ENCODE measurements around the gene CACNG4.

Gene CACNG4

GRCh38 chr17:67071595-67071994 lies 107.1 kb downstream of the CACNG4 start:
- no peak for DNase-seq

DNA sequence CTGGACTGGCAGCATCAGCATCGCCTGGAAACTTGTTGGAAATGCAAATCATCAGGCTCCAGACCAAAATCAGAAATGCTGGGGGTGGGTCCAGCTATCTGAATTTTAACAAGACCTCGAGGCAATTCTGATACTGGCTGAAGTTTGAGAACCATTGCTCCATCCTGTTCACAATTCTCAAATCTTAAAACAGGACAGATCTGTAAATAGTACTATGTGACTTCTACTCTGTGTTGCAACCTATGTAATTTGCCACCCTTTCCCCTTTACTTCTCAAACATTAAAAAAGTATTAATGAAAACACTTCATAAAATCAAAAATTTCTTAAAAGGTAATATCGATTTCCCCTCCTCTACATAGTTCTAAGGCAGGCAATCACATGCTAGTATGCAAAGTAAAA lies 108.4 kb downstream of the CACNG4 start:
- DNase-seq = no peak

DNA sequence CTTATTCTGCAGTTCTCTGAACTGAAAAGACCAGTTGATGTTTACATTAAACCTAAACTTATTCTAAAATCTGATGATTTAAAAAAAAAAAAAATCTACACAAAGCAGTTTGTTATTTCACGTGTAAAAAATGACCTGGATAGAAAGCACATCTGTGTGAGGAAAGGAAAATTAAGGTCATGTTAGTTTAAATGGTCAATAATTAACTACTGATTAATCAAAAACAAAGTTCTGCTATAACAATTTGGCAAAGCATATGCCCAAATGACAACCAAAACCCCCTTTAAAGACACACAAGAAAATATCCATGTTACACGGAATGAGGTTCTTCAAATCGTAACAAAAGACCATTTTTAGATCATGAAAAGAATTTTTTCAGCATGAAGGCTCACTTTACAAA lies 110.3 kb downstream of the CACNG4 start:
- DNase-seq = no peak

- DNase-seq = no peak
These were observed 111.8 kb downstream of the CACNG4 start for GRCh38 chr17:67076290-67076689.

DNA sequence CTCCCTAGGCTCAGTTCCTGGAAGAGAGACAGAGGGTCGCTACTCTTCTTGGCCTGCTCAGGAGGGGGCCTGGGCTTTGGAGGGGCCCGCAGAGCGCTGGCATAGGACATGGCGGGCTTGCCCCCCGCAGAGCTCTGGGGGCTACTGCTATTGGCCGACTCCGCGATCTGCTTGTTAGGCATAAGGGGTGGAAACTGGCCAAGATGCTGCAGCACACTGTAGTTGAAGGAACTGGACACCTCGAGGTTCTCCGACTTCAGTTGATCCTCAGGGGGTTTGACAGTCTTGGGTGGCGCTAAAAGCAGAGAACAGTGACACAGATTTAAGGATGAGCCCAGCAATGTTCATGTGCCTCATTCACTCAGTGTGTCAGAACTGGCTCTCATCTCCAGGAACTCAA lies 113.8 kb downstream of the CACNG4 start:
- no peak for DNase-seq

- DNase-seq = no peak
These were observed 115.0 kb downstream of the CACNG4 start for GRCh38 chr17:67079491-67079890.

DNA sequence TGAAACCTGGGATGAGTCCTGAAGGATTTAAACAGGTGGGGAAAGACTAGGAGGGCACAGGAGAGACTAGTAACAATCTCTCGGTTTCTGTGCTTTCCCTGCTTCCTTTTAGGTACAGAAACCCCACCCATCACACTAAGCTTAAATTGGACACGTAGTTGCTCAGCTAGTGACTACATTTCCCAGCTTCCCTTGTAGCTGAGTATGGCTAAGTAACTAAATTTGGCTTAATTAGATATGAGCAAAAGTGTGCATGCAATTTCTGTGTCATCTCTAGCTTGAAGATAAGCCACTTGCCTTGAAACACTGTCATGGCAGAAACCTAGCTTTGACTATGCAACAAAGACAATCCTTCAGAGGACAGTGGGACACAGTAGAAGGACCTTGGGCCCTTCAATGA lies 116.3 kb downstream of the CACNG4 start:
- no peak for DNase-seq

DNA sequence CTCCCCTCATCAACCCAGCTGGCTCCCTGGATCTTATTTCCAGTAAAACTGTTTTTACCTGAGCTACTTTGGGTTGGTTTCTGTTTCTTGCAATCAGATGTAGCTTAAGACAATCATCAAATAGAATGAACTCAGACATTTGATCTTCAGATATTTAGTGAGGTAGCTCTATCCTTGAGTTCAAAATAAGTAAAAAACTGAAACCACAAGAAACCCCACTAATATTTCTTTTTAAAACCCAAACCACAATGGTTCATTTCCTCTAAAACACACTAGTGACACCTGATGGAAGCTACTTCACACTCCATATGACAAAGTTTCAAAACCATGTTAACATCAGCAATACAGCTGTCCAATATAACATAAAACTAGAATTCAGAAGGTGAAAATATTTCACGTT lies 117.6 kb downstream of the CACNG4 start:
- DNase-seq = no peak

All from NCI-H2171 (cell line).